GM18861 (cell line): ENCODE data around the gene POU3F2.

Source experiments
- ATAC-seq: cut with Tn5 transposase; IDR thresholded peaks from one replicate; pipeline ENCODE4 v1.9.1; 2021; ENCODE audit not compliant: unreplicated experiment

The POU3F2 gene

DNA sequence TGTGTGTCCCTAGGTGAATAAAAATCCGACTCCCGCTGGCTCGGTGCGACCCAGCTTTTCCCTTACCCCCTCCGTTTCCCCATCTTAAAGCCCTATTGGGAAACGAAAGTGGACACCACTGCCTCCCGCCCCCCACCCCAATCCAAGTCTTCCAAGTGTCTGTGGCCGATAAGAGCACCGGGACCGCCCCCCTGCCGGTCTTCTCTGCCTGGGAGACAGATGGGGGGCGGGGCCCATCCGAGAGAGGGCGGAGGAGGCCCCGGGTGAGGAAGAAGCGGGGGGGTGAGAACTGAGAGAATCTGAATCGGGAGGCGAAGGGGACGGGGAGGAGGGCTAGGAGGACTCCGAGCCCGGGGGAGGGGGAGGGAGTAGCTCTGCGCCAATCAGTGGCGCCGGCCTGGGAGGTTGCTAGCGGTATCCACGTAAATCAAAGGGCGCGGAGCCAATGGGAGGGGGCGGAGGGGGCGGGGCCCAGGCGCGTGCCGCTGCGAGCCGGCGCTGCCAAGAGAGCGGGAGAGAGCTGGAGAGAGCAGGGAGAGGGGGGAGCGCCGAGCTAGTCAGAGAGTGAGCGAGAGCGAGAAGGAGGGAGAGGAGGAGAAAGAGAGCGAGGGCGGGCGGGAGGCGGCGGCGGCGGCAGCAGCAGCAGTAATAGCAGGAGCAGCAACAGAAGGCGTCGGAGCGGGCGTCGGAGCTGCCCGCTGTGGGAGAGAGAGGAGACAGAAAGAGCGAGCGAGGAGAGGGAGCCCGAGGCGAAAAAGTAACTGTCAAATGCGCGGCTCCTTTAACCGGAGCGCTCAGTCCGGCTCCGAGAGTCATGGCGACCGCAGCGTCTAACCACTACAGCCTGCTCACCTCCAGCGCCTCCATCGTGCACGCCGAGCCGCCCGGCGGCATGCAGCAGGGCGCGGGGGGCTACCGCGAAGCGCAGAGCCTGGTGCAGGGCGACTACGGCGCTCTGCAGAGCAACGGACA, at the start of gene POU3F2:
Gene POU3F2, plus strand, starts transcription at position 515 of the 972 bp plus-strand sequence. Its CDS starts 300 bp downstream, at position 815.
- peak; percentile 65 for ATAC-seq

DNA sequence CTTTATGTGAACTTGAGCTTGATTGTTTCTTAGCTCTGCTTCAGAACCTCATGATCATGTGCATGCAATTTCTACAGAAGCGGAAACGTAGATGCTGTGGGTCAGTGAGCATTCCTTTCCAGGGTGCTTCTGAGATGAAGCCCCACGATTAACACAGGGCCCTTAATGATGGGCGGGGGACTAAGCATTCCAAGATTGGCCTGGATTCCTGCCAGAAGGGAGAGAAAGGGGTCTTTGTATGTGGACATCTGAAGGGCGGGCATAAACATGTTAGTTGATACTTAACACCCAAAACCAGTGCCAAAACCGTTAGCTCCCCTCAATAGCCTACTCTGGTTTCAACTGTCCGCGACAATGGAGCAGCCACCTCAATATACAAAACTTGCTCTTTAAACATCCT, 46.9 kb upstream of the POU3F2 start:
- ATAC-seq = no peak

DNA sequence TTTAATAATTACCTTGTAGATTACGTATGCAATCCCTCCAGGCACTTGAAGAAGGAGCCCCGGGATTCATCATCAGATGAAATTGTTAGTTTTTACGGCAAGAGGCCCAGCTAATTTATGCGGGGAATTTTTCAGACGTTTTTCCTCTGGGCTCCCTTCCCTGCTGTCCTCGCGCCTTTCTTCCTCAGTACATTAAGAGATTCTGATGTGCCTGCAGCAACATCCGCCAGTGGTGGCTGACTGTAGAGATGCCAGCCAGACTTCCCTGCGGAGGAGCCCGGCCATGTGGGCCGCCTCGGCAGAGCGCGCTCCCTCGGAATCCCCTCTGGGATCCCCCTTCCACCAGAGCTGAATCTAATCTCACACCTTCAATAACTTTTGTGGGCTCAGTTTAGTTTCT, 46.4 kb upstream of the POU3F2 start:
- no peak for ATAC-seq

DNA sequence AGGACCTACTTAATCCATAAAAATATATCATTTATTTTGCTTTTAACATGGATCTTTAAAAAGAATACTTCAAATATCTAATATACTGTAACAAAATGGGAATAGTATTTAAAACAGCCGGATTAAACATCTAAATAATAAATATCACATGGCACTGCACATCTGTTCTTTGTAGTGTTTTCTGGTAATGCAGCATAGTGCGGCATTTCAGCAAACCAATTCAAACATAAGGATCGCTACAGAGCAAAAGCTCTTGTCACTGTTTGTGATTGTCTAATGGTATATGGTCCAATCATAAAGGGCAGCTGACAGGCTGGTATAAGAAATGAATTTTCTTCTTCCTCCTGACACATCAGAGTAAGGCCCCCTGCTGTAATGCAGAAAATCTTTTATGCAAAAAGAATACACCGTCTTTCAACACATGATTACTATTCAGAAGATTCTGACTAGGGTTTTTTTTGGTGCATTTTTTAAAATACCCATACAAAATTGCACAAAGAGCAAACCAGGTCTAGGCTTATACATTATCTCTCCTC, 40.0 kb upstream of the POU3F2 start:
- ATAC-seq = no peak

DNA sequence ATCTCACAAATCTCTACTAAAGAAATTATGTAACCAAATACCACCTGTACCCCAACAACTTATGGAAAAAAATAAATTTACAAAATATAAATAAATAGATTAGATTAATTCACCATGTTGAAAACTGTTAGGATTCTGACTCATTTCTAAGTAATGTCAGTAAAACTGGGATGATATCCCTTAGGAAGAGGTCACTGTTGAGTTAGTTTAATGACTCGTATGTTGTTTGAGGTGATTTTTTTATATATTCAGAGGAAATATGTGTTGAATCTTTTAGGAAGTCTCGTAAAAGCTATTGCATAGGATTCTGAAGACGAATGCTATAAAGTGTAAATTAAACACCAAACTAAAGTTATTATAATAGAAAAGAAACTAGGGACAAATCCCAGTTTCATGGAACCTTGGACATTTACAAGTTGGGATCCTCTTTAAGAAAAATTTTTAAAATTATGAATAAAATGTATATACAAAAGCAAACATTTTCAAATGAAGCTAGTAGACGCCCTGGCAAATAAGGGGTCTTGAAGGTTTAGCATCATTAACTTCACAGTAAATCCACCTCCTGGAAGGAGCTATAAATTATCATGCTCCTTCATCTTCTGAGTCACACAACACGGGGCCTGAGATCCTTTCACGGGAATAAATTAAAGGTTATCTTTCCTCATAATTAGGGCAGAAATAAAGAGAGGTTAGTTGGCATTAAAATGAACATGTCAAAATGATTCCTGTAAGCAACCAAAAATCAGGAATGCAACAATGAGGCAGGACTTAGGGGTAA, 37.0 kb upstream of the POU3F2 start:
- no peak for ATAC-seq

DNA sequence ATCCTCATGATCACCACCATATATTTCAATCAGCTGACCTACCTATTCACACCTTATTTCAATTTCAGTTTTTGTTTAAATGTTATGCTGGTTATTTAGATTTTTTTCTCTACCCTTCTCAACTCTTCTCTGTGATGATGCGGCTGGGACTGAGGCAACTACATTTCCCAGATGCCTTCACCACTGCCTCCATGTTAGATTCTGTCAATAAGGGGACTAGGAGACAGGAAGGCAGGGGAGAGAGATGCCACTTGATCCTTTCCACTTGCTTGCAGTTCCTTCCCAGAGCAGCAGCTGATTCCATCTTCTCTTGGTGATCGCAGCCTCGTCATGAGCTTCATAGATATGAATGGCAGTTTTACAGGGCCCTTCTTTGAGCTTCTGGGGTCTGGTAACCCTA, 33.5 kb upstream of the POU3F2 start:
- ATAC-seq = no peak

DNA sequence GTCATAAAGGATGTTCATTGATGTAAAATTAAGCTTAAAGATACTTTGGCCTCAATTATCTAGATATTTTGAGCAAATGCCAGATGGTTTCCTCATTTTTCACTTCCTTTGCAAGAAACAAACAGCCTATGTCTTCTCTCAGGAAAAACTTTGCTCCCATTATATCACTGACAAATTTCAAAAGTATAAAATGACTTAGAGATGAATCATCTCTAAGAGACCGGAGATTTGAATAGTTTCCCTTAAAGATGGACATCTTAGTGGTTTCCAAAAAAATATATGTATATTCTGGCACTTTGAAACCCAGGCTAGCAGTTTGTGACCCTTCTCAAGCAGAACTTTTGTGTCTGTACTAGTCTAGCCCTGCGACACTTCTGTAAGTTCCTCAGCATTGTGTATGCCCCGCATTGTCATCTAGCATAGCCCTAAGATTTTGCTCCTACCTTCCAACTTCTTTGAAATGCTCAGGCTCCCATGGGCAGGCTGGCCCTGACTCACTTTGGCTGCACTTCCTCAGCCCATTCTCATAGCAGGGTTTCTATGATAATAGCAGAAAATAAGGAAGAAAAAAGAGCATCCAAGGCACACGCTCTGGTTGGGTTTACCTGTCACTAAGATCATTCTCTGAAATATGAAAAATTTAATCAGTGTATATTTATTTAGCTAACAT, 25.7 kb upstream of the POU3F2 start:
- ATAC-seq = no peak

DNA sequence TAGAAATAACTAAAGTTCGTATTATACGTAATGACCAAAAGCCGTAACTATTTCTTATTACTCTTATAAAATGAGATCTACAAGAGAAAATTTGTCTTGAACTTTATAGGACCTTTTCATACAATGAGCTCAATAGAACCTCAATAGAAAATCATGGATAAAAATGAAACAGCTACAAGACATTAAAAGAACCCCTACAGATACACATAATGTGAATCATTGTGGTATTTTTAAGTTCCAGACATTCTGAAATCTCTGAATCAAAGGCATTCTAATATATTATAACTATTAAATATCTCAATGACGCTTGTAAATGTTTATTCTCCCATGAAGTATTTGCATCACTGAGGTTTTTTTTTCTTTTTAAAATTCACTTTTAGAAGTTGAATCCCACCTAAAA, 22.2 kb upstream of the POU3F2 start:
- no peak for ATAC-seq

DNA sequence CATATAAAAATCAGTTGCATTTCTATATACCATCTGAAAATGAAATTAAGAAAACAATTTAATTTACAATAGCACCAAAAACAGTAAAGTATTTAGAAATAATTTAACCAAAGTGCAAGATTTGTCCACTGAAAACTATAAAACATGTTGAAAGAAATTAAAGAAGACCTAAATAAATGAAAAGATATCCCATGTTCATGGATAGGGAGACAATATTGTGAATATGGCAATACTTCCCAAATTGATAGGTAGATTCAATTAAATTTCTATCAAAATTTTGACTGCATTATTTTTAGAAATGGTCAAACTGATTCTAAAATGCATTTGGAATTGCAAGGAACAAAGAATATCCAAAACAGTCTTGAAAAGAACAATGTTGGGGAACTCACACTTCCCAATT, 17.6 kb upstream of the POU3F2 start:
- no peak for ATAC-seq

DNA sequence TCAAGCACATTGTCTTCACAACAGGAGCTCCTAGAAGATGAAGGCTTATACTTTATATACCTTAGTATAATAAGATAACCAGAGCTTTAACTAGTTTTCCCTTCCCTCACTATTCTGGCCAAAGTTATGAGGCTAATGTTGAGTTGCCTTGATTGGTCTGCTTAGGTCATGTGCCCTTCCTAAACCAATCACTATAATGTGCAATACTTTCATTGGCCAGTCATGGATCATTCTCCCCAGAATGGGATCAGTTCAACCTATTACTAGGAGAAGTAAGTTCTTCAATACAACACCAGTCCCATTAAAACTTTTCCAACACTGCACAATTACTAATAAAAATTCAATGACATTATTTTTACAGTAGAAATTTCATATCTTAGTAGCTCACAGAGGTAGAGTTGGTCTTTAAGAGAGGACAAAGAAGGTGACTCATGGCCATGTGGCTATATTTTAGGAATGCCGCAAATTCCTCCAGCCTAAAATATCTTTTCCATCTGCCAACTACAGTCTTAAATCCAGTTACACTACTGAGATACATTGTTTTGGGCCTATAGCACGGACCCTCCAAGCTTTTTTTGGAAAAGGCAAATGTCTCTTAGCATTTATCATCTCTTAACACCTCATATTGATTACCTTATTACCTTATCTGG, 12.5 kb upstream of the POU3F2 start:
- ATAC-seq = no peak

DNA sequence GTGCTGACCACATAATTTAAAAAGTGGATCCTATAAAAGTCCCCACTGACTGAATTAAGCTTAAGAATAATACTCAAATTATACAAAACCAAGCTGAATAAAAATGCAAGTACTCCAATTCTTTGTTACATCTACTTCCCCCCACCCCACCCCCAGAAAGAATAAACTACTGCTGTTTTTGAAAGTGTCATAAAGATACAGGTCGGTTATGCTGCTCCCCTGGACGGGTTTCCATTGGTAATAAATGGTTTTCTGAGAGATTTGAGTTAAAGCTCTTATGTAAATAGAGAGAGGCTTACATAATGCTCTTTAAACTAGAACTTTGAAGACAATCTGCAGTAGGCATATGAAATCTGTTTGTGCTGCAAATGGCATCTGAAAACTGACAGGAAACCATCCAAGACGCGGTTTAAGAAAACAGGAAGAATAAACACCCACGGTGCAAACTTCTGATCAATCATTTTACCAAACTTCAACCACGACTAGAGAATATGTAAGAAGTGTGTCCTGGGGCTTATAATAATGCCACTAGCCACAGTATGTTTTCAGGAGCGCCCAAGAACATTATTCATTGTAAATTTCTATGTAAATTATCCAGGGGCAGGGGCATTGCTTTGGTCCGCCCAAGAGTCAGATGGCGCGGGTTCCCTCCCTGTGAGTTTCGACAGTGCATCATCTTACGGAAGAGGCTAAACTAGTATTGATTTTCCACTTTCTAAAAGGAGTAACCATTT, 10.8 kb upstream of the POU3F2 start:
- ATAC-seq = no peak

DNA sequence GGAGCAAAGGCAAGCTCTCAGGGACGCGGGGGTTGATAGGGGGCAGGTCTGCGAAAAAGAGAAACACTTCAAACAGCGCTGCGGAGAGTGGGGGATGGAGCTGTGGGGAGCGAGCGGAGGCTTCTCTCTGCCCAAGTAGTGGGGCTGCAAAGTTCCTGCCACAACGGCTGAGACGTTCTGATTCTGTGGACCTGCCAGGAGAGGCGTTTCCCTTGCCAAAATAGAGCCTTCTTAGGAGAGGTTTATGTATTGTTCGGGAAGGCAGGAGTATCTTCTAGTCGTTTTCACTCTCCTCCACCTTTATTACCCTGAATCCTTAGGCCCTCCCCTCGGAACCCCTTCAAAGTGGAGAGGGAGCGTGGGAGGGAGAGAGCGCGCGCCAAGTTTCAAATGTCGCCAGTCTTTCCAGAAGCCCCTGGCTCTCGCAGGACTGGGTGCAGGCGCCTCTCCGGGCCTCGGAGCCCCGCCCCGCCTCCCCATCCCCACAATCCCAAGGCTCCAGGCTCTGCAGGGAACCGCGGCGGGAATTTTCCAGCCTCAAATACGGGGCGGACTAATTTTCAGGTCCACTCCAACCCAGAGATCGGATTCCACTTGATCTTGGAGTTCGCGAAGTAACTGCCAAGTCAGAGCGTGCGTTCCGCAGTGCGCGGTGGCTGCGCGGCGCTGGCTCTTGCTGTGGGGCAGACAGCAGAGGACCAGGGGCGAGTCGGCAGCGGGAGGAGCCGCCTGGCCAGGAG, 10.0 kb upstream of the POU3F2 start:
- no peak for ATAC-seq

DNA sequence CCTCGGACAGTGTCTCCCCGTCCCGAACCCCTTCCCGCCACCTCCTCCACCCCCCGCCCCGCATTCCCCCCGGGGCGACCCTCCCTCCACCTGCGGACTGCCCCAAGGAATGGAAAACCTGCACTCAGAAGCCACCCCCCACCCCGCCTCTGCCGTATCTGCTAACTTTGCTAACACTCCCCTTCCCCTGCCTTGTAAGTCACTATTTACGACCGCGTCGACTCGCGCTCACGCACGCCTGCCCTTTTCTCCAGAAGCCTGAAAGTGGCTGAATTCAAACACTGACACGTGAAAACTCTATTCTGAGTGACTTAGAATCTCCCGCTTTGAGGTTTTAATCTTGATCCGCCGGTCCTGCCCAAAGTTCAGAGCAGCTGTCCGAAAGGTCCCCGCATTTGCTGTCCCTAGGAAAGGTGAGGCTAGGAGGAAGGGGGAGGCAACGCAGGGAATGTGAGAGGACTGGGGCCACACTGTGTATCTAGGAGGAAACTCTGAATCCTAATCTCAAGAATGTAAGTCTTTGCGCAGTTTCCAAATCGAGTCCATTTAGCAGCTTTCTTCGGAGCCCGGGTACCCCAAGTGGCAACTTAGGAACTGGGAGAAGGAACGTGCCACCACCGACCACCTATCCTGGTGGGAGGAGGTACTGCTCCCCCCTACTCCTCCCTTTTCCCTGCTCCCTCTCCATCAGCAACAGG, 9.3 kb upstream of the POU3F2 start:
- no peak for ATAC-seq

DNA sequence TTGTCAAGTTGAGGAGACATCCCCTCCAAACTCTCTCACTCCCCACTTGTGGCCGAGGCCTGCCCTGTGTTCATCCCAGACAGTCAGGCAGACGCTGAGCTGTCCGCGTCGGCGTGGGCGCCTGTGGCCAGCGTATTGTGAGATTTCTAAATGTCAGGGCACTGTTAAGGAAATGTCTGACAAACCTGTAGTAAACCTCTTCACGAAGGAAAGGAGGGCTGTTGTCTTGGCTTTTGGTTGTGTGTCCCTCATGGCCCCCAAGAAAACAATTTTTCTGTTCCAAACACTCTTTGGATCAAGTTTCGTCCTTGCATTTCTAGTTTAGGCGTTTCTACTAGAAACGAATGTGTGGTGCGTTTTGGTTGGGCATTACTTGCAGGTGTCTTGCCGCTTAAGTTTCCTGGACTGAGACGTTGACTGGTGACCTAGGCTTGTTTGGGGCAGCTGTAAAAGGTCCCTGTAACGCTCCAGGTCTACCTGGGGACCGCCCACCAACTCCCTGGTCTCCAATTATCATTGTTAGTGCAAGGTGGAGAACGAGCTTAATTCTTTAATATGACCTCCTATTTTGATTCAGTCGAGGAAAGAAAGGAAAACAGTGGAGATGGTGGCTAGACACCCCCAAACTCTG, 8.7 kb upstream of the POU3F2 start:
- no peak for ATAC-seq

DNA sequence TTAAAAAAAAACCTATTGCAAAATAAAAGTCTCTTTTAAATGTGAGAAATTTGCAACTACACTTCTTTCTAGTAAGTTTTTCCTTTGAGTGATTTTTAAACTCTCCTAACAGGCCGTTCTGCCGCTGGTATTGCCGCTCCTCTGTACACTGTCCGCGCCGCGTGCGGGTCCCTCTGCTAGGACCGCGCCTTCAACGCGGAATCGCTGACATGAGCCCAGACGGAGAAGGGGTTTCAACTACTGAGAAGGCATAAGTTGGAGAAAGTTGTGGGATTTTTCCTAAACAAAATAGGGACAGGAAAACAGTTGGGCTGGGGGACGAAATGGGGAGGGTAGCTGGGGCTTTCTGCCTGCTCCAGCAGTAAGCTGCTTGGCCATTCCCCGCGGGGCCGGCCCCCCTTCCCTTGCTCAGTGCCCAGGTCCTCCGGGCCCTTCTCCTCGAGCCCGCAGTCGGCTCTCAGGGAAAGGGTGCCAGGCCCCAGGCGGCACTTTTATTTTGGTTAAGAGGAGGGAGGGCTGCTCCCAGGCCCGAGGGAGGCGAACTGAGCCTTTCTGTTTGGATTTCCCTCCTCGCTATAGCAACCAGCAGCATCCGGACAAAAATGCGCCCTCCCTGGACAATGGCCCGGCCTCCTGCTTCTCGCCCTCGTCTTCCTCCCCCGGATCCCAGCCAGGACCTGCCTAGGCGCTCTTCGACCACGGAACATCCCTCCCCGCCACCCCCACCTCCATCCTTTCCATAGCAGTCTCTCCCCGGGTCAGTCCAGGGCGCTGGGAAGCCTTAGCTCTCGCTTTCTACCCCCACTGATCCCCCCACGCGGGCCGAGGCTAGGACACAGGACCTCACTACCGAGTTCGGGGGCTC, 6.8 kb upstream of the POU3F2 start:
- no peak for ATAC-seq

DNA sequence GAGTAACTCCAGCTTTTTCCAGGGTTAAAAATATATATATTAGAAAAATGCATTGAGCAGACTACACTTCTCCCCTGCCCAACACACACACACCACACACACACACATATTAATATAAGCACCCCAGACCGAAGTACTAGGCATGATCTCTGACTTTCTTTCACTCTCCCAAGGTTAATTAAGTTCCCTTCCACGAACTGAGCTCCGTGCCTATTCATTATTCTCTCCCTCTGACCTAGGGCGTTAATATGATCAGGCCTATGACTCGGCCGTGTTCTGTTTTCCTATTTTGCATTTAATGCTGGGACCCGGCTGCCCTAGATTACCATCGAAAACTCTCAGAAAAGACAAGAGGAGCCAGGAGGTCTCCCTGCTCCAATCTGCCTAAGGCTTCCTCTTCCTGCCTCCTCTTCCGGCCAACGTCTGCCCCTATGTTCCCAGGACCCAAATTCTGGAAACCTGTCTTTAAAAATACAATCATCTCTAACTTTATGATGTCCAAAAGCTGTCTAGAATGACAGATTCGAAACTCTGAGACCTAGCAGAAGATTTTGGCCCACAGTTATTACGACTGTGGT, 6.1 kb upstream of the POU3F2 start:
- no peak for ATAC-seq

DNA sequence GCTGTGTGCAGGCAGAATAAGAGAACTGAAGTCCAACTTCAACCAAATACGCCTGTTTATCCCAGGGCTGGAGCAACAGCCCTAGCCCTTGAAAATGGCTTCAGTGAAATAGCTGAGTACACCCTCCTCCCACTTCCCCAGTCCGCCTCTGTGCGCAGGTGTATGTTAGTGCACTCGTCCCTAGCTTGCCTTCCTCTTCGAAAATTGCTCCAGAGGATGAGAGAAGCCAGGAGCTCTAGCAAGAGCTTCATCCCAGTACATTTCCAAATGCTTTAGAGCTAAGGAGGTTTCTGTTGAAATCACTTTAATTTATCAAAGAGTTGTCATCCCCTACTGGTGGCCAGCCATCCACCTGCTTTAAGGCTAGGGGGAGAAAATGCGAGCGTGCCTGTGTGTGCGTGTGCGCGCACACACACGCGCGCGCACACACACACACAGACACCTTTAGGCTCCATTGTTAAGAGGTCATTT, 5.4 kb upstream of the POU3F2 start:
- ATAC-seq = no peak
